HepG2 (cell line): ENCODE data around the gene KLF5. TPM values are rescaled to one million over a fixed set of nuclear protein-coding genes. Genes with fewer than 3 reads are reported as not detected.
A peak's percentile ranks its signal among the peaks of the same experiment; 100 is the strongest.

ENCODE experiments used
- BRD4 ChIP-seq: sonication (generic); formaldehyde crosslinking; IDR thresholded peaks from 2 replicates; pipeline ENCODE4 v1.4.0; 2020; ENCODE audit warnings: missing genetic modification reagents
- CBX5 ChIP-seq: sonication (generic); formaldehyde crosslinking; IDR thresholded peaks from 2 replicates; pipeline ENCODE4 v1.4.0; 2020; ENCODE audit warnings: missing genetic modification reagents, borderline replicate concordance
- HINFP ChIP-seq: sonication (generic); formaldehyde crosslinking; IDR thresholded peaks from 2 replicates; pipeline ENCODE4 v1.4.0; 2020; ENCODE audit warnings: low read depth, mild to moderate bottlenecking, missing genetic modification reagents
- HNF1B ChIP-seq: sonication (generic); formaldehyde crosslinking; IDR thresholded peaks from 2 replicates; pipeline ENCODE4 v1.5.1; 2020; ENCODE audit warnings: mild to moderate bottlenecking, moderate library complexity, missing genetic modification reagents
- JUND ChIP-seq: sonication (generic); formaldehyde crosslinking; IDR thresholded peaks from 2 replicates; pipeline ENCODE4 v1.8.0; 2022; ENCODE audit warnings: mild to moderate bottlenecking, missing genetic modification reagents
- KMT2B ChIP-seq: IDR thresholded peaks from 2 replicates; pipeline ENCODE4 v1.6.1; 2016; ENCODE audit warnings: missing genetic modification reagents, missing compliant biosample characterization
- MTF1 ChIP-seq: sonication (generic); formaldehyde crosslinking; IDR thresholded peaks from 2 replicates; pipeline ENCODE4 v1.5.0; 2020; ENCODE audit warnings: missing genetic modification reagents
- MYNN ChIP-seq: sonication (generic); formaldehyde crosslinking; IDR thresholded peaks from 2 replicates; pipeline ENCODE4 v1.4.0; 2020; ENCODE audit warnings: mild to moderate bottlenecking, low read depth, missing genetic modification reagents
- NCOR1 ChIP-seq: fragments of 200-600 bp; sonication (generic); IDR thresholded peaks from 2 replicates; pipeline ENCODE4 v1.7.0; 2017; ENCODE audit warnings: antibody characterized with exemption, low read length, borderline replicate concordance
- NFIC ChIP-seq: IDR thresholded peaks from 2 replicates; pipeline ENCODE4 v1.6.1; 2012; ENCODE audit warnings: mild to moderate bottlenecking, low read length, inconsistent platforms
- SCMH1 ChIP-seq: sonication (generic); formaldehyde crosslinking; IDR thresholded peaks from 2 replicates; pipeline ENCODE4 v1.9.0; 2021; ENCODE audit warnings: missing genetic modification reagents, mild to moderate bottlenecking, borderline replicate concordance
- SOX6 ChIP-seq, 2 experiments: fragments of 450-650 bp in 1 of 2; sonication (generic) in 1 of 2; formaldehyde crosslinking in 1 of 2; IDR thresholded peaks; 2 replicates each; pipeline versions ENCODE4 v1.4.0 to v1.6.1; 2017 to 2020; ENCODE audit warnings: antibody characterized with exemption in 1 of 2, mild to moderate bottlenecking in 1 of 2, missing genetic modification reagents in 1 of 2
- SRSF4 ChIP-seq: fragments of 200-400 bp; formaldehyde crosslinking; IDR thresholded peaks from one replicate; pipeline ENCODE4 v1.6.1; 2018; ENCODE audit warnings: mild to moderate bottlenecking, low read depth, low read length, moderate library complexity; ENCODE audit not compliant: poor library complexity, severe bottlenecking
- TCF7 ChIP-seq: sonication (generic); IDR thresholded peaks from 2 replicates; pipeline ENCODE4 v1.6.1; 2016; ENCODE audit warnings: antibody characterized with exemption, low read depth
- TEAD3 ChIP-seq: optimal IDR thresholded peaks from 2 replicates; pipeline ENCODE3; 2016; ENCODE audit warnings: borderline replicate concordance
- ZBED4 ChIP-seq: sonication (generic); formaldehyde crosslinking; IDR thresholded peaks from 2 replicates; pipeline ENCODE4 v1.4.0; 2020; ENCODE audit warnings: missing genetic modification reagents, borderline replicate concordance
- ZNF101 ChIP-seq: sonication (generic); formaldehyde crosslinking; IDR thresholded peaks from 2 replicates; pipeline ENCODE4 v1.4.0; 2020; ENCODE audit warnings: mild to moderate bottlenecking, low read depth, missing genetic modification reagents, borderline replicate concordance
- ZNF232 ChIP-seq: sonication (generic); formaldehyde crosslinking; IDR thresholded peaks from 2 replicates; pipeline ENCODE4 v1.4.0; 2020; ENCODE audit warnings: missing genetic modification reagents, borderline replicate concordance
- ZNF256 ChIP-seq: sonication (generic); formaldehyde crosslinking; conservative IDR thresholded peaks from 2 replicates; pipeline ENCODE4 v1.4.0; 2020; ENCODE audit warnings: missing genetic modification reagents
- ZNF432 ChIP-seq: sonication (generic); formaldehyde crosslinking; IDR thresholded peaks from 2 replicates; pipeline ENCODE4 v1.5.0; 2020; ENCODE audit warnings: missing genetic modification reagents, mild to moderate bottlenecking, borderline replicate concordance
- ZNF549 ChIP-seq: sonication (generic); formaldehyde crosslinking; IDR thresholded peaks from 2 replicates; pipeline ENCODE4 v1.5.0; 2020; ENCODE audit warnings: missing genetic modification reagents
- ZNF572 ChIP-seq: sonication (generic); formaldehyde crosslinking; IDR thresholded peaks from 2 replicates; pipeline ENCODE4 v1.5.1; 2020; ENCODE audit warnings: mild to moderate bottlenecking, missing genetic modification reagents
- ZNF782 ChIP-seq: sonication (generic); formaldehyde crosslinking; IDR thresholded peaks from 2 replicates; pipeline ENCODE4 v1.4.0; 2020; ENCODE audit warnings: missing genetic modification reagents, mild to moderate bottlenecking, borderline replicate concordance
- ZNF850 ChIP-seq: sonication (generic); formaldehyde crosslinking; conservative IDR thresholded peaks from 2 replicates; pipeline ENCODE4 v1.9.0; 2021; ENCODE audit warnings: mild to moderate bottlenecking, missing genetic modification reagents
- polyA plus RNA-seq, 8 experiments: library from polyadenylated mRNA; depleted of rRNA in 3 of 8; stranded (reverse) in 7 of 8; unstranded in 1 of 8; fragments of >200 nt; fragmentation: Illumina TruSeq in 4 of 8; extraction: Trizol in 4 of 8; gene quantifications; 2 replicates each; pipeline versions ENCODE4 v1.2.1 to v1.2.3, GENCODE V29; 2011 to 2016; ENCODE audit warnings: low read depth in 4 of 8, missing spikeins in 1 of 8, mixed read lengths in 1 of 8; ENCODE audit not compliant: insufficient read depth in 1 of 8
- total RNA-seq, 5 experiments: library from RNA; depleted of rRNA; stranded (reverse); fragments of >200 nt; fragmentation: Illumina TruSeq; extraction: Trizol; gene quantifications; 2 replicates each; pipeline ENCODE4 v1.2.3, GENCODE V29; 2016; ENCODE audit warnings: low read depth in 1 of 5

Gene KLF5
- total and polyA plus RNA-seq, 2 of the 13 experiments (the other 11 are each of a cell fraction or from before 2014, with no cell fraction given) = 1.7 to 9.2 TPM

GRCh38 chr13:73090116-73090822 is 31.5 kb downstream of the KLF5 start (continued):
- TF ChIP-seq ZBED4 (0 out of 2 replicates have a peak, but pooled peaks have one; percentile 24), NCOR1 (no peak), ZNF572 (no peak), HINFP (CRISPR knock-in tag) (no peak), NFIC (peak; percentile 45; the same call in 1 of the 2 replicates), SRSF4 (no peak), SCMH1 (CRISPR knock-in tag) (no peak), BRD4 (CRISPR knock-in tag) (no peak), ZNF232 (no peak; the same call in 1 of the 2 replicates), JUND (CRISPR knock-in tag) (peak; percentile 95), ZNF101 (no peak), ZNF549 (CRISPR knock-in tag) (no peak), ZNF782 (CRISPR knock-in tag) (no peak), HNF1B (CRISPR knock-in tag) (peak; percentile 79), CBX5 (CRISPR knock-in tag) (peak; percentile 57; the same call in 1 of the 2 replicates), TEAD3 (CRISPR knock-in tag) (peak; percentile 78), MYNN (CRISPR knock-in tag) (no peak), ZNF850 (no peak), MTF1 (CRISPR knock-in tag) (no peak), TCF7 (peak; percentile 94), KMT2B (CRISPR knock-in tag) (no peak), SOX6 (IDR thresholded peaks at IDR 0.05) (no peak), SOX6 (CRISPR knock-in tag; IDR thresholded peaks at IDR 0.05) (peak; percentile 99), ZNF256 (CRISPR knock-in tag) (no peak), ZNF432 (CRISPR knock-in tag) (no peak)
